Measurements from ENCODE around the gene P4HA3. TPM values are rescaled to one million over a fixed set of nuclear protein-coding genes. Genes with fewer than 3 reads are reported as not detected.
A peak's percentile ranks its signal among the peaks of the same experiment; 100 is the strongest.

The P4HA3 gene
- polyA plus RNA-seq, 3 donors, result 0.07 TPM; not detected in 2

DNA sequence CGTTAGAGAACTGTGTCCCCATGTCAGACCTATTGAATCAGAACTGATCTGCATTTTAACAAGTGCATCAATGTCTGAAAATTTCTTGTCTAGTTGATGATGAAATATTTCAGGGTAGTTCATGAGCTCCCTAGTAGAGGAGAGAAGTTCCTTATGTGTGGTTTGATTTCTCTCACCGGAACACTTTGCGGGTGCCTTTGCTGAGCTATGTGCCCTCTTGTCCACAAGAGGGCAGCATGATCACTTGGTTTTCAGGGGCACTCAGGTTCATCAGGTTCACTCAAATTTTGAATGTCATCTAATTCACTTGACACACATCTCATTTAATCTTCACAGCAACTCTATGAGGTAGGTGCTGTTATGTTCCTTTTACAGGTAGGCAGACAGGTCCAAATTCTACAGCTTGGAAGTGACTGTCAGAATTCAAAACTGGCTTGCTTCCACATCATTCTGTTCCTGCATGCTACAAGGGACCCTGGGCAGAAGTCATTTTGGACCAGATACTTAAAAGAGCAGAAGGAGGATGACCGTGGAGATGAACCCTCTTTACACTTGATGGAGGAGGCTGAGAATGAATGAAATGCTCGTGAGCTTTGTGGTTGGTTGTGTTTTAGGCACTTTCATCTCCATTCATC is 55.6 kb downstream of the P4HA3 start:
- H3K9me3 Mint-ChIP-seq, result peaks cover 0 to 2% (median 0%) of the 10 kb centered on the region in 7 donors
- peak; percentile 49 to 63 (median 60) for DNase-seq
- H4K20me1 ChIP-seq (ENCODE audit: insufficient read depth, low read length), result no peaks in the 10 kb centered on the region
- H3K27me3 ChIP-seq (ENCODE audit: control insufficient read depth in 2 of 2, insufficient read depth in 2 of 2, low read length in 2 of 2), result no peaks in the 10 kb centered on the region
- H3K9me3 ChIP-seq (replicated peaks in 1 of 2; ENCODE audit: control insufficient read depth in 1 of 2, insufficient read depth in 1 of 2, low read length in 2 of 2), result no peaks in the 10 kb centered on the region
- H3K4me3 ChIP-seq (replicated peaks in 1 of 3; ENCODE audit: low read depth in 2 of 3, low read length in 3 of 3), result no peak overlapping the region
- peaks cover 29 to 35% of the 10 kb centered on the region in 2 donors for H3K36me3 Mint-ChIP-seq
- no peak overlapping the region for H3K4me3 Mint-ChIP-seq
- H2AFZ ChIP-seq (ENCODE audit: insufficient read depth, low read depth, low read length, poor library complexity, severe bottlenecking), result no peak overlapping the region
- no peak overlapping the region for H3K9ac ChIP-seq (ENCODE audit: insufficient read depth, low read length, poor library complexity, severe bottlenecking)
- H3K79me2 ChIP-seq (ENCODE audit: insufficient read depth, low read length), result no peaks in the 10 kb centered on the region
- no peak overlapping the region for H3K4me2 ChIP-seq (replicated peaks; ENCODE audit: extremely low read depth, low read length, poor library complexity, severe bottlenecking)
- TF ChIP-seq, protein P1, sequence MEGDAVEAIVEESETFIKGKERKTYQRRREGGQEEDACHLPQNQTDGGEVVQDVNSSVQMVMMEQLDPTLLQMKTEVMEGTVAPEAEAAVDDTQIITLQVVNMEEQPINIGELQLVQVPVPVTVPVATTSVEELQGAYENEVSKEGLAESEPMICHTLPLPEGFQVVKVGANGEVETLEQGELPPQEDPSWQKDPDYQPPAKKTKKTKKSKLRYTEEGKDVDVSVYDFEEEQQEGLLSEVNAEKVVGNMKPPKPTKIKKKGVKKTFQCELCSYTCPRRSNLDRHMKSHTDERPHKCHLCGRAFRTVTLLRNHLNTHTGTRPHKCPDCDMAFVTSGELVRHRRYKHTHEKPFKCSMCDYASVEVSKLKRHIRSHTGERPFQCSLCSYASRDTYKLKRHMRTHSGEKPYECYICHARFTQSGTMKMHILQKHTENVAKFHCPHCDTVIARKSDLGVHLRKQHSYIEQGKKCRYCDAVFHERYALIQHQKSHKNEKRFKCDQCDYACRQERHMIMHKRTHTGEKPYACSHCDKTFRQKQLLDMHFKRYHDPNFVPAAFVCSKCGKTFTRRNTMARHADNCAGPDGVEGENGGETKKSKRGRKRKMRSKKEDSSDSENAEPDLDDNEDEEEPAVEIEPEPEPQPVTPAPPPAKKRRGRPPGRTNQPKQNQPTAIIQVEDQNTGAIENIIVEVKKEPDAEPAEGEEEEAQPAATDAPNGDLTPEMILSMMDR (IDR thresholded peaks at IDR 0.05), result peak; percentile 91
- H3K4me1 ChIP-seq (ENCODE audit: control insufficient read depth in 1 of 2, insufficient read depth in 2 of 2, low read length in 2 of 2), result no peaks in the 10 kb centered on the region
- WGBS (ENCODE audit: insufficient coverage), result 29% methylated on average over 1 of the region's 5 CpGs
- H3K27ac Mint-ChIP-seq, result no peak overlapping the region
- H3K36me3 ChIP-seq (replicated peaks in 1 of 2; ENCODE audit: control insufficient read depth in 1 of 2, insufficient read depth in 2 of 2, low read length in 2 of 2), result peaks cover 17 to 41% of the 10 kb centered on the region in 2 donors
- H3K27me3 Mint-ChIP-seq (ENCODE audit: low read depth in 3 of 3), result peaks cover 0 to 1% (median 0%) of the 10 kb centered on the region in 3 donors
- intact Hi-C loops (cut with micrococcal nuclease), result loop anchor here (10.0 kb wide), 3 partner anchors 189 to 319 kb away; no protein-coding TSS in a partner anchor
- no peak overlapping the region for H3K27ac ChIP-seq (ENCODE audit: low read depth in 1 of 2, low read length in 2 of 2)
- peaks cover 5% of the 10 kb centered on the region for H3K4me1 Mint-ChIP-seq

DNA sequence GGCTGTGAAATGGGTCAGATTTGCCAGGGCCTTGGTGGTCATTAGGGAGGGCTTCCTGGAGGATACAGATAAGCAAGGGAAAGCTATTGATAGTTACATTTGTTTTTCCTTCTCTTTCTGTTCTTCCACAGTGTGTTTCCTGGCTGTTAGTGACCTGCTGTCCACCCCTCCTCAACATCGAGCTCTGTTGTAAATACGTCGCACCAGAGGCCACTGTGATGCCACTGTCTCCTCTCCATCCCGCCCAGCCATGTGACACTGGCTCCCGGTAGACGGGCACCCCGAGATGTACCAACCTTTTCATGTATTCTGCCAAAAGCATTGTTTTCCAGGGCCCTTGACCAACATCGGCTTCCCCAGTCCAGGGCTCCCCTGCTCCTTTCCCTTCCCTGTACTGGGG is 58.1 kb downstream of the P4HA3 start:
- no peak overlapping the region for H2AFZ ChIP-seq (ENCODE audit: insufficient read depth, low read depth, low read length, poor library complexity, severe bottlenecking)
- no peak overlapping the region for H3K4me3 ChIP-seq (replicated peaks in 1 of 3; ENCODE audit: low read depth in 2 of 3, low read length in 3 of 3)
- no peak overlapping the region for H3K4me3 Mint-ChIP-seq
- no peaks in the 10 kb centered on the region for H3K79me2 ChIP-seq (ENCODE audit: insufficient read depth, low read length)
- H3K36me3 Mint-ChIP-seq, result peaks cover 41 to 46% of the 10 kb centered on the region in 2 donors
- peak overlapping the region in 2 of 7 donors; percentile 26 to 66 for H3K27ac Mint-ChIP-seq
- H3K27ac ChIP-seq (ENCODE audit: low read depth in 1 of 2, low read length in 2 of 2), result no peak overlapping the region
- intact Hi-C loops (cut with micrococcal nuclease), result loop anchor here (10.0 kb wide), 3 partner anchors 191 to 321 kb away; no protein-coding TSS in a partner anchor
- no peaks in the 10 kb centered on the region for H3K27me3 ChIP-seq (ENCODE audit: control insufficient read depth in 2 of 2, insufficient read depth in 2 of 2, low read length in 2 of 2)
- H3K4me2 ChIP-seq (replicated peaks; ENCODE audit: extremely low read depth, low read length, poor library complexity, severe bottlenecking), result no peak overlapping the region
- peaks cover 5% of the 10 kb centered on the region for H3K4me1 Mint-ChIP-seq
- H4K20me1 ChIP-seq (ENCODE audit: insufficient read depth, low read length), result no peaks in the 10 kb centered on the region
- no peak for DNase-seq
- H3K9ac ChIP-seq (ENCODE audit: insufficient read depth, low read length, poor library complexity, severe bottlenecking), result no peak overlapping the region
- peaks cover 0 to 1% (median 0%) of the 10 kb centered on the region in 3 donors for H3K27me3 Mint-ChIP-seq (ENCODE audit: low read depth in 3 of 3)
- H3K4me1 ChIP-seq (ENCODE audit: control insufficient read depth in 1 of 2, insufficient read depth in 2 of 2, low read length in 2 of 2), result no peaks in the 10 kb centered on the region
- TF ChIP-seq, protein P1 (IDR thresholded peaks at IDR 0.05), result no peak
- peaks cover 0 to 1% (median 0%) of the 10 kb centered on the region in 7 donors for H3K9me3 Mint-ChIP-seq
- H3K36me3 ChIP-seq (replicated peaks in 1 of 2; ENCODE audit: control insufficient read depth in 1 of 2, insufficient read depth in 2 of 2, low read length in 2 of 2), result peaks cover 24 to 65% of the 10 kb centered on the region in 2 donors
- H3K9me3 ChIP-seq (replicated peaks in 1 of 2; ENCODE audit: control insufficient read depth in 1 of 2, insufficient read depth in 1 of 2, low read length in 2 of 2), result no peaks in the 10 kb centered on the region
- over 99% methylated on average over 8 of the region's 8 CpGs for WGBS (ENCODE audit: insufficient coverage)
